ENCODE results near the gene ANKRD13C.

The ANKRD13C gene

DNA sequence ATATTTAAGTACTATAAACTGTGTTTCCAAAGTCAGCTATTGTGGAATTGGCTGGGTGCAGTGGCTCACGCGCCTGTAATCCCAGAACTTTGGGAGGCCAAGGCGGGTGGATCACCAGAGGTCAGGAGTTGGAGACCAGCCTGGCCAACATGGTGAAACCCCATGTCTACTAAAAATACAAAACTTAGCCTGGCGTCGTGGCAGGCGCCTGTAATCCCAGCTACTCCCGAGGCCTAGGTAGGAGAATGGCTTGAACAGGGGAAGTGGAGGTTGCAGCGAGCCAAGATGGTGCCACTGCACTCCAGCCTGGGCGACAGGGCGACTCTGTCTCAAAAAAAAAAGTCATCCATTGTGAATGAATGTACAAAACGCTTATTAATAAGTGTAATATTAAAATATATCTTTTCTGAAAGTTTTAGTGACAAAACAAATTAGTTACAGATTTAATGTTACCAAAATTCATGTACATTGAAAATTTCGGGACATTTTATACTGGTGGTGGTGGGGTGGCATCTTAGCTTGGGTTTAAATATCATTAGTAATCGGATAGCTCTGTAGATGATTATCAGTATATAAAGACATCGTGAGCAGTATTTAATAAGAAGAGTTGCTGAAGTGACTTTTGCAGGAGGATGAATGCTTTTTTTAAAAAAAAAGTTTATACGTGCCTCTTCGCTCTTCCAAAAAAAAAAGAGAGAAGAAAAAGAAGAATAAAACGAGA lies 133.8 kb downstream of the ANKRD13C start:
- no peak for DNase-seq (ENCODE audit: low spot score)

DNA sequence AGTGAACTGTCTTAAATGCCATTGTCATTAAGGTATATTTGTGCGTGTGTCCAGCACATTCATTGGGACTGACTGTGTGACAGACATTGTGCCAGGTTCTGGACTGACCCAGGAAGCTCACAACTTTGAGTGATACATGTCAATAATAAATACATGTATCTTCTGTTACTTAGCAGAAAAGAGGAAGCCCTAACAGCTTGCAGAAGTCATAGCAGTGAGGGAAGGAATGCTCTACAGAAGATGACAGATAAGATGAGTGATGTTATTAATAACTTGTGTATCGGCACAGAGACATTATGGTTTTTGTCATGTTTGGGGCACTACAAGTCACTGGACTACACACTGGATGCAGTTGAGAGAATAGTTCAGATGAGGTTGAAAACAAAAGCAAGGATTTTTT lies 134.5 kb downstream of the ANKRD13C start:
- DNase-seq (ENCODE audit: low spot score) = no peak

DNA sequence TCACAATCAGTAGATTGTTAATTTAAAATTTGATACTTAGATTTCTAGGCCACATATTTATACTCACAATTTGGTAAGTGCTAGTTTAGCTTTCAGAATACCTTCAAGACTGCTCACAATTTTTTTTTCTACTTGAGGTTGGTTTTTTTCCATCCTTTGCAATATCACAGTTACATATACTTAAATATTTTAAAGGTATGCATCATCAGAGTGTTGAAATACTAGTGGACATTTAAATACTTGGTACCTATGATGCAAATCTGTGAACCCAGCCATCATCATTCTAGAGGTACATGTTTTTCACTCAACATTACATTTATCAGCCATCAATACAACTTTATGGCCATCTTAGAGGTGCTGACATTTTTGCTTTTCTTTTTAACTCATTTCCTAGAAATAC lies 143.0 kb downstream of the ANKRD13C start:
- no peak for DNase-seq (ENCODE audit: low spot score)

DNA sequence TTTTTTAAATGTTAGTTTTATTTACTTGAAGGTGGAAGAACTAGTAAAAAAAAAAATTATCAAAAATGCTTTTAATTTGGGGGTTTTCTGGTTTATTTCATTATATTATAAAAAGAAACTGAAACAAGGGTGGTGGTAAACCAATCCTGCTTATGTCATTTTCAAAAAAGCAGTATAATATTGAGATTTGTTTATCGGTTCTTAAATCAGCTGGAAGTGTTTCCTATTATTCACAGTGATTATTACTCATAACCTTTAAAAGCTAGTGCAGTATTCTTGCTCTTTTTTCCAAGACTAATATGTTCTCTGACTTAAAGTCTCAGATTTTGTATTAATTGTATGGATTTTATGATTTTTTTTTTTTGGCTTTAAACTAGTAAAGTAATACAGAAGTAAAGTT lies 143.7 kb downstream of the ANKRD13C start:
- no peak for DNase-seq (ENCODE audit: low spot score)
